Type B pancreatic cell (in vitro differentiated cells): Measurements from ENCODE around the gene PRKX. TPM values are rescaled to one million over a fixed set of nuclear protein-coding genes. Genes with fewer than 3 reads are reported as not detected.
"Not testable (repeated sequence)": the region's sequence is repeated elsewhere in the genome, so short reads cannot be mapped to it uniquely, and the experiment has no call there.

Experiments
- DNase-seq: peaks from one replicate; pipeline ENCODE4 v3.0.0; 2021; ENCODE audit warnings: mixed read lengths; ENCODE audit not compliant: unreplicated experiment; ENCODE audit errors: extremely low spot score
- H3K27ac Mint-ChIP-seq: 2 replicates; pipeline ENCODE4 v1.8.0; 2021; ENCODE audit warnings: mild to moderate bottlenecking, mixed read lengths
- H3K27me3 Mint-ChIP-seq: 2 replicates; pipeline ENCODE4 v1.8.0; 2021; ENCODE audit warnings: mixed read lengths
- H3K36me3 Mint-ChIP-seq: 2 replicates; pipeline ENCODE4 v1.8.0; 2021; ENCODE audit warnings: mixed read lengths
- H3K4me1 Mint-ChIP-seq: one replicate; pipeline ENCODE4 v1.8.0; 2021; ENCODE audit warnings: mixed read lengths; ENCODE audit not compliant: unreplicated experiment
- H3K4me3 Mint-ChIP-seq: 2 replicates; pipeline ENCODE4 v1.8.0; 2021; ENCODE audit warnings: mild to moderate bottlenecking, mixed read lengths
- H3K9me3 Mint-ChIP-seq: 2 replicates; pipeline ENCODE4 v1.8.0; 2021; ENCODE audit warnings: mixed read lengths
- total RNA-seq: library from RNA; stranded (reverse); gene quantifications from 2 replicates; pipeline ENCODE4 v1.2.1, GENCODE V29; 2021; ENCODE audit warnings: low replicate concordance
- TF ChIP-seq, protein P1 (sequence below): fragments of 200-600 bp; sonication (generic); conservative IDR thresholded peaks from 2 replicates; pipeline ENCODE4 v1.5.0; 2021; ENCODE audit warnings: antibody characterized with exemption, mild to moderate bottlenecking

Gene PRKX
- total RNA-seq, 1 donor from 2014 or later = 78.9 TPM

DNA sequence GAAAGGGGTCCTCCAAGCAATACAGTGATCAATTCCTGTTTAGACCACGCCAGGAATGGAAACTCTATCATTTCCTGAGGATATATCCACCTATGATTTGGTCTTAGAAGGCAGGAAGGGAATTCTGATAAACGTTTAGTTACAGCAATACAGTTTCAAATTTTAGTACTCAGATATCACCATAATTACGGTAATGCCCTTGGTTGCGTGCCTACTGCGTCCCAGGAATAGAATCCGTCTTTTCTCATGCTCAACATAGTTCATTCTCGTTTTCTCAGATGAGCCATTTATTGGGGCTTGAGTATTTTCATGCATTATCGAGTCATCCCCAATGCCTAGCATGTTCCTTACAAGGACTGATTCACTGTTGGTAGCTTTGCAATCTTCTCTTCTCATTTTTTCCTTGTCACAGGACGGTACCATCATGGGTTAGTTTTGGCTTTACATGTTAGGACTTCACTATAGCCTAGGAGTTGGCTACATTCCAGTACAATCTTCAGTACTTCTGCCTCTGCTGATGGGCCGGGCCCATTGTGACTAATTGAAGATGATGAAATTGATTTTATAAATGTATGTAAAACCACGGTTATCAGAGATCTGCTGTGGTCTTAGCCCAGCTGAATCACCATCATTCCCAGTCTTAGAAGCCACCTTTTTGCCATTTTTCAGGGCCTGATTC lies 4.4 kb upstream of the PRKX start:
- Mint-ChIP-seq H3K4me3 (no peak overlapping the region), H3K9me3 (no peaks in the 10 kb centered on the region), H3K27ac (no peak overlapping the region), H3K36me3 (no peaks in the 10 kb centered on the region), H3K27me3 (no peaks in the 10 kb centered on the region), H3K4me1 (peaks cover 1% of the 10 kb centered on the region)
- DNase-seq = no peak
- TF ChIP-seq, protein P1, sequence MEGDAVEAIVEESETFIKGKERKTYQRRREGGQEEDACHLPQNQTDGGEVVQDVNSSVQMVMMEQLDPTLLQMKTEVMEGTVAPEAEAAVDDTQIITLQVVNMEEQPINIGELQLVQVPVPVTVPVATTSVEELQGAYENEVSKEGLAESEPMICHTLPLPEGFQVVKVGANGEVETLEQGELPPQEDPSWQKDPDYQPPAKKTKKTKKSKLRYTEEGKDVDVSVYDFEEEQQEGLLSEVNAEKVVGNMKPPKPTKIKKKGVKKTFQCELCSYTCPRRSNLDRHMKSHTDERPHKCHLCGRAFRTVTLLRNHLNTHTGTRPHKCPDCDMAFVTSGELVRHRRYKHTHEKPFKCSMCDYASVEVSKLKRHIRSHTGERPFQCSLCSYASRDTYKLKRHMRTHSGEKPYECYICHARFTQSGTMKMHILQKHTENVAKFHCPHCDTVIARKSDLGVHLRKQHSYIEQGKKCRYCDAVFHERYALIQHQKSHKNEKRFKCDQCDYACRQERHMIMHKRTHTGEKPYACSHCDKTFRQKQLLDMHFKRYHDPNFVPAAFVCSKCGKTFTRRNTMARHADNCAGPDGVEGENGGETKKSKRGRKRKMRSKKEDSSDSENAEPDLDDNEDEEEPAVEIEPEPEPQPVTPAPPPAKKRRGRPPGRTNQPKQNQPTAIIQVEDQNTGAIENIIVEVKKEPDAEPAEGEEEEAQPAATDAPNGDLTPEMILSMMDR = no peak

DNA sequence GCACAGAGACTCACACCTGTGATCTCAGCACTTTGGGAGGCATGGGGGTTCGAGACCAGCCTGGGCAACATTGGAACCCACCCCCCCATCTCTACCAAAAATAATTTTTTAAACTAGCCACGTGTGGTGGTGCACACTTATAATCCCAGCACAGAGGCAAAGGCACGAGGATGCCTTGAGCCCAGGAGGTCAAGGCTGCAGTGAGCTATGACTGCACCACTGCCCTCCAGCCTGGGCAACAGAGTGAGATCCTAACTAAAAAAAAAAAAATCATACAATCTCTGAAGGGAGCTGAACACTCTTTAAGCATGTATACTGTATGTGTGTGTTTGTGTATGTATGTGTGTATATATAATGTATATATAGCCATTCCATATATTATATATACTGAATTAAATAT lies 2.5 kb upstream of the PRKX start:
- Mint-ChIP-seq H3K27ac (no peak overlapping the region), H3K4me3 (peak overlapping the region; percentile 45), H3K9me3 (no peaks in the 10 kb centered on the region), H3K36me3 (peaks cover 3% of the 10 kb centered on the region), H3K4me1 (peaks cover 5% of the 10 kb centered on the region), H3K27me3 (peaks cover 4% of the 10 kb centered on the region)
- TF ChIP-seq, protein P1 = no peak
- no peak for DNase-seq

DNA sequence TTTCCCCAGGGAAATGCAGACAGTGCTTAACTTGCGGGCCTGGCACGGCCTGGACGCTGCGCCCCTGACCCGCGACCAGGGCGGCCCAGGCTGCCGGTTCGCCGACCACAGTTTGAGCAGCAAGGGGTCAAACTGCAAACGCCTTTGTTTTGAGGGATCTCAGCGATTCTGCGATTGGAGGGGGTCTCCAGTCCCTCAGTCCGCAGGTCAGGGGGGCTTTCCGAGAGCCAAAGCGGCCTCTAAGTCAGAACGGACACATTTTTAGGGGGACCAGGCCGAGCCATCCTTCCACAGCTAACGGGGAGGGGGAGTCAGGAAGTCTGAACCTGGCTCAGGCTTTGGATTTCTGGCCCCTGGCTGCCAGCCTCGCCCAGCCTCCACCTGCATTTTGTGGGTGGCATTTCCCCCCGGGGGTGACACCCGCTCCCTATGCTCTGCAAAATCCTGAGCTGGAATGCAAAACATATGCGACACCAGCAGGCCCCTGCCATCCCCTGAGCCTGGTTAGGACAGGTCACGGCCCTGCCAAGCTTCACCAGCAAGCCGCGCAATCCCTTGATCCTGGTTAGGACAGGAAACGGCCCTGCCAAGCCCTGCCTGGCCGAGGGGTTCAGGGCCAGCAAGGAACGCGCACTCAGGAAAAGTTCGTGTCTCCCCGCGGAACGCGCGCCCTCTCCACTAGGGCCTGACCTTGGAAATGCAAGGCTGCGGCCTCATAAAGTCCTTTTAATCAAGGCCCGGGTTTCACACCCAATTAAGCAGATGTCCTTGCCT lies 1.4 kb upstream of the PRKX start:
- not testable (repeated sequence) for H3K27me3 Mint-ChIP-seq, H3K4me1 Mint-ChIP-seq, H3K9me3 Mint-ChIP-seq, DNase-seq, H3K36me3 Mint-ChIP-seq
- Mint-ChIP-seq H3K27ac (peak overlapping the region; percentile 85), H3K4me3 (peak overlapping the region; percentile 58)

DNA sequence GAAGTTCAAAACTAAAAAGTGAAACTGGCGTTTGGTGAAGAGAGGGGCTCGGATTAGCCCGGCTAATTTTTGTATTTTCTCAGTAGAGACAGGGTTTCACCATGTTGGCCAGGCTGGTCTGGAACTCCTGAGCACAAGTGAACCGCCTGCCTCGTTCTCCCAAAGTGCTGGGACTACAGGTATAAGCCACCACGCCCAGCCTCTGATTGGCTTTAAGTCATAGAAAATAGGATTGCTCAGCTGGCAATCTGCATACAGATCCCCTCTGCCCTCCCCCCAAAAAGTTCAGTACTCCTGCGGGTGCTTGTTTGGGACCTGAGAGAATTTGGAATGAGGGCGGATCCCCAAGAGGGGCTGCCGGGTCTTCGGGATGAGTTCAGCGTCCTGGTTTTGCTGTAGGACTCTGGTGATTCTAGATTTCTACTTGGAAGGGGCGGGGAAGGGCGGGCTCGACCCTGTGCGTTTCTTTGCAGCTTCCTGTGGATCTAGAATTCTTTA lies 537 bp upstream of the PRKX start:
- H3K27ac Mint-ChIP-seq = peak overlapping the region; percentile 85
- H3K36me3 Mint-ChIP-seq = peaks cover 3% of the 10 kb centered on the region
- no peak for DNase-seq

DNA sequence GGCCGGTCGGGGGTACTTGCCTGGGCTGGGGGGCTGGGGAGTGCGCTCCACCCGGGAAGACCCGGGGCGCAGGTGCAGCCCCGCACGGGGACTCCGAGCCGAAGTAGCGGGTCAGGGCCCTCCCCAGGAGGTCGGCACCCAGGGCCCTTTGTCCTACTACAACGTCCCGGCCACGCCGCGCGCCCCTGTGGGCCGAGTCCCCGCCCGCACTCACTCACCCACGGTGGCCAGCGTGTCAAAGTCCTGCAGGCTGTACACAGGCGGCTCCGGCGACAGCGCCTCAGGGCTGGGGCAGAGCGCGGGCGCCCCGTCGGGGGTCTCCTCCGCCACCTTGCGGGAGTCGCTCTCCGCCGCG lies 602 bp downstream of the PRKX start:
- Mint-ChIP-seq H3K4me1 (peaks cover 10% of the 10 kb centered on the region), H3K36me3 (peaks cover 3% of the 10 kb centered on the region), H3K9me3 (no peaks in the 10 kb centered on the region), H3K27me3 (peaks cover 4% of the 10 kb centered on the region), H3K4me3 (peak overlapping the region; percentile 100), H3K27ac (no peak overlapping the region)
- TF ChIP-seq, protein P1 = no peak
- peak; percentile 70 for DNase-seq

More for the DNA sequence above, 537 bp upstream of the PRKX start:
- peak overlapping the region; percentile 88 for H3K4me3 Mint-ChIP-seq
- H3K9me3 Mint-ChIP-seq = no peaks in the 10 kb centered on the region
- H3K4me1 Mint-ChIP-seq = peaks cover 5% of the 10 kb centered on the region
- H3K27me3 Mint-ChIP-seq = peaks cover 4% of the 10 kb centered on the region
- TF ChIP-seq, protein P1 = no peak
